SK-N-SH (cell line): ENCODE results near the gene CRK. TPM values are rescaled to one million over a fixed set of nuclear protein-coding genes. Genes with fewer than 3 reads are reported as not detected.

Source experiments
- CTCF ChIA-PET: fragments of 300-600, 350-600 bp; formaldehyde crosslinking; extraction: SDS; loops from one replicate; lab custom pipeline; 2021; lab: Yijun Ruan, JAX
- POLR2A ChIA-PET: fragments of 350-600 bp; sonication (Branson Sonifier 250); formaldehyde crosslinking; extraction: SDS; loops from one replicate; lab custom pipeline; 2020; ENCODE audit warnings: antibody characterized with exemption, inconsistent platforms; lab: Yijun Ruan, JAX
- DNase-seq: peaks from one replicate; pipeline ENCODE4 v3.0.0; 2012
- H2AFZ ChIP-seq: fragments of 200-600 bp; sonication (generic); 2 replicates; pipeline ENCODE4 v1.8.1; 2016; ENCODE audit warnings: antibody characterized with exemption, mild to moderate bottlenecking, low read depth
- H3F3A ChIP-seq: fragments of 200-600 bp; sonication (generic); replicated peaks from 2 replicates; pipeline ENCODE3; 2016; ENCODE audit warnings: antibody characterized with exemption, mild to moderate bottlenecking; ENCODE audit not compliant: insufficient read depth
- H3K27ac ChIP-seq, 2 experiments: fragments of 200-500 bp in 1 of 2; fragments of 200-600 bp in 1 of 2; sonication (Bioruptor generic) in 1 of 2; sonication (generic), shearing (Covaris generic) in 1 of 2; 2 replicates each; pipeline versions ENCODE4 v1.5.1 to v1.6.1; 2014 to 2016; ENCODE audit warnings: low read depth in 2 of 2, inconsistent platforms in 1 of 2, low read length in 1 of 2, mild to moderate bottlenecking in 1 of 2, mixed read lengths in 1 of 2
- H3K27me3 ChIP-seq: fragments of 200-600 bp; sonication (generic), shearing (Covaris generic); 2 replicates; pipeline ENCODE4 v1.6.1; 2016; ENCODE audit warnings: mixed run types; ENCODE audit not compliant: insufficient read depth
- H3K36me3 ChIP-seq, 2 experiments: fragments of 200-500 bp in 1 of 2; fragments of 200-600 bp in 1 of 2; sonication (Bioruptor generic) in 1 of 2; sonication (generic) in 1 of 2; replicated peaks in 1 of 2; 2 replicates each; pipeline versions ENCODE3 to v1.5.1; 2014 to 2016; ENCODE audit warnings: low read length in 1 of 2, mild to moderate bottlenecking in 1 of 2; ENCODE audit not compliant: insufficient read depth in 2 of 2, control insufficient read depth in 1 of 2
- H3K4me1 ChIP-seq, 2 experiments: fragments of 200-500 bp in 1 of 2; fragments of 200-600 bp in 1 of 2; sonication (Bioruptor generic) in 1 of 2; sonication (generic), shearing (Covaris generic) in 1 of 2; 2 replicates each; pipeline versions ENCODE4 v1.5.1 to v1.6.1; 2014 to 2016; ENCODE audit warnings: low read depth in 1 of 2, low read length in 1 of 2, mixed run types in 1 of 2; ENCODE audit not compliant: insufficient read depth in 2 of 2, control insufficient read depth in 1 of 2
- H3K4me2 ChIP-seq: fragments of 200-600 bp; sonication (generic), shearing (Covaris generic); 2 replicates; pipeline ENCODE4 v1.6.1; 2017; ENCODE audit warnings: mixed run types
- H3K4me3 ChIP-seq, 2 experiments: fragments of 200-500 bp in 1 of 2; fragments of 200-600 bp in 1 of 2; sonication (Bioruptor generic) in 1 of 2; sonication (generic), shearing (Covaris generic) in 1 of 2; 2 replicates each; pipeline versions ENCODE4 v1.5.1 to v1.8.1; 2014 to 2016; ENCODE audit warnings: low read depth in 2 of 2, inconsistent platforms in 1 of 2, low read length in 1 of 2, mild to moderate bottlenecking in 1 of 2, mixed read lengths in 1 of 2, moderate library complexity in 1 of 2
- H3K79me2 ChIP-seq: fragments of 200-600 bp; sonication (generic); 2 replicates; pipeline ENCODE4 v1.8.1; 2017; ENCODE audit warnings: mild to moderate bottlenecking; ENCODE audit not compliant: insufficient read depth
- H3K9ac ChIP-seq: fragments of 200-600 bp; sonication (generic); 2 replicates; pipeline ENCODE4 v1.6.1; 2017; ENCODE audit warnings: mixed run types
- H3K9me2 ChIP-seq: fragments of 200-600 bp; sonication (generic); 2 replicates; pipeline ENCODE4 v1.6.1; 2017; ENCODE audit warnings: mixed run types
- H3K9me3 ChIP-seq: fragments of 200-600 bp; sonication (generic); 2 replicates; pipeline ENCODE4 v1.6.1; 2017; ENCODE audit warnings: mixed run types, mild to moderate bottlenecking, moderate library complexity
- H4K20me1 ChIP-seq: fragments of 200-600 bp; sonication (generic); 2 replicates; pipeline ENCODE4 v1.6.1; 2017; ENCODE audit warnings: mild to moderate bottlenecking, mixed run types; ENCODE audit not compliant: insufficient read depth
- ELF1 ChIP-seq: IDR thresholded peaks from 2 replicates; pipeline ENCODE4 v1.4.0; 2012
- EP300 ChIP-seq, 2 experiments: IDR thresholded peaks; 2 replicates each; pipeline versions ENCODE4 v1.4.0 to v1.6.1; 2012; ENCODE audit warnings: borderline replicate concordance in 1 of 2, low read depth in 1 of 2, low read length in 1 of 2
- EZH2phosphoT487 ChIP-seq: fragments of 200-600 bp; sonication (generic); IDR thresholded peaks from 2 replicates; pipeline ENCODE4 v1.6.1; 2017; ENCODE audit warnings: low read depth, mixed run types, mild to moderate bottlenecking, antibody characterized with exemption, moderate library complexity, borderline replicate concordance
- FOSL2 ChIP-seq: IDR thresholded peaks from 2 replicates; pipeline ENCODE4 v1.4.0; 2012; ENCODE audit warnings: low read depth, mild to moderate bottlenecking, moderate library complexity, borderline replicate concordance
- FOXJ3 ChIP-seq: sonication (generic); formaldehyde crosslinking; IDR thresholded peaks from 2 replicates; pipeline ENCODE4 v1.5.1; 2020; ENCODE audit warnings: mild to moderate bottlenecking, missing genetic modification reagents
- FOXM1 ChIP-seq: IDR thresholded peaks from 2 replicates; pipeline ENCODE4 v1.4.0; 2012; ENCODE audit warnings: low read depth, mild to moderate bottlenecking
- JUND ChIP-seq: IDR thresholded peaks from 2 replicates; pipeline ENCODE4 v1.4.0; 2012
- NFIC ChIP-seq: IDR thresholded peaks from 2 replicates; pipeline ENCODE4 v1.4.0; 2012; ENCODE audit warnings: borderline replicate concordance
- NRF1 ChIP-seq: IDR thresholded peaks from 2 replicates; pipeline ENCODE4 v1.6.1; 2012; ENCODE audit warnings: low read depth, mild to moderate bottlenecking, low read length
- POLR2AphosphoS5 ChIP-seq: IDR thresholded peaks from 2 replicates; pipeline ENCODE4 v1.6.1; 2012; ENCODE audit warnings: low read depth, low read length
- RAD21 ChIP-seq: IDR thresholded peaks from 2 replicates; pipeline ENCODE4 v1.6.1; 2012; ENCODE audit warnings: mild to moderate bottlenecking, low read length
- RCOR1 ChIP-seq: fragments of 150-350 bp; IDR thresholded peaks from 2 replicates; pipeline ENCODE4 v1.6.1; 2017; ENCODE audit warnings: antibody characterized with exemption, low read length
- TAF1 ChIP-seq: IDR thresholded peaks from 2 replicates; pipeline ENCODE4 v1.6.1; 2012; ENCODE audit warnings: low read depth, mild to moderate bottlenecking, low read length, moderate library complexity, borderline replicate concordance
- TCF12 ChIP-seq: IDR thresholded peaks from 2 replicates; pipeline ENCODE4 v1.4.0; 2012
- TEAD4 ChIP-seq: IDR thresholded peaks from 2 replicates; pipeline ENCODE4 v1.4.0; 2012; ENCODE audit warnings: mild to moderate bottlenecking, borderline replicate concordance; ENCODE audit not compliant: insufficient read depth
- YY1 ChIP-seq: IDR thresholded peaks from 2 replicates; pipeline ENCODE4 v1.4.0; 2012; ENCODE audit warnings: low read depth, mild to moderate bottlenecking
- ZBTB33 ChIP-seq: IDR thresholded peaks from 2 replicates; pipeline ENCODE4 v1.4.0; 2012; ENCODE audit warnings: low read depth, borderline replicate concordance
- WGBS: methylation state at CpG from one replicate; pipeline ENCODE4 v1.1.6; 2017; ENCODE audit warnings: low lambda C conversion rate; 5-methylcytosine and 5-hydroxymethylcytosine counted together
- polyA plus RNA-seq, 3 experiments: library from polyadenylated mRNA; depleted of rRNA; stranded (reverse); fragments of >200 nt; gene quantifications; 2 replicates each; pipeline ENCODE4 v1.2.3, GENCODE V29; 2012
- TF ChIP-seq, protein P1 (sequence below): fragments of 150-350 bp; IDR thresholded peaks from 2 replicates; pipeline ENCODE4 v1.6.1; 2016; ENCODE audit warnings: mild to moderate bottlenecking, low read depth, low read length
- TF ChIP-seq, protein P2 (sequence below): IDR thresholded peaks from 2 replicates; pipeline ENCODE4 v1.4.0; 2012; ENCODE audit warnings: low read depth, borderline replicate concordance

CRK gene
- polyA plus RNA-seq, 1 of the 3 experiments (the other 2 are of a cell fraction), result 50.7 TPM

DNA sequence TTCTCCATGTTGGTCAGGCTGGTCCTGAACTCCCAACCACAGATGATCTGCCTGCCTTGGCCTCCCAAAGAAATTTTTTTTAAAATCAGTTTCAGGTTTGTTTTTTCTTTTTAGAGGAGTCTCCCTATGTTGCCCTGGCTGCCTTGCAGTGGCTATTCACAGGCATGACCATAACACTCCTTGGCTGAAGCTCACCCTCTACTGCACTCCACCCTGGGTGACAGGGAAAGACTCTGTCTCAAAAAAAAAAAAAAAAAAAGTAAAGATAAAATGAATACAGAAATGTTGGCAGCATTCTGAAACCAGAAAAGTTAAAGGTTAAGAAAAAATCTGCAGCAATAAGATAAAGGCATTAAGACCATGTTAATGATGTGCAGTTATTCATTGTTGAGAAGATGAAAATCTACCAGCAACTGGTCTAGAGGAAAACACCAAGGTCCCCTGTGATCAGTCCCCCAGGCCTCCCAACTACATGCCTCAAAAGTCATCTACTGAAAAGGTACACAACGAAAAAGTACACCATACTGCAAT lies 71.1 kb downstream of the CRK start (continued):
- no peak for TF ChIP-seq ZBTB33

GRCh38 chr17:1379930-1380313 lies 76.1 kb downstream of the CRK start:
- H2AFZ ChIP-seq, result no peak overlapping the region
- TF ChIP-seq TAF1 (no peak), NRF1 (no peak), NFIC (no peak), ZBTB33 (no peak), ELF1 (no peak), POLR2AphosphoS5 (no peak), RAD21 (no peak), TCF12 (no peak), YY1 (no peak), FOXM1 (no peak), JUND (no peak), FOSL2 (no peak), EP300 (IDR thresholded peaks at IDR 0.05; ENCODE audit: borderline replicate concordance in 1 of 2, low read depth in 1 of 2, low read length in 1 of 2) (no peak), FOXJ3 (CRISPR knock-in tag) (no peak), TEAD4 (no peak), EZH2phosphoT487 (no peak), RCOR1 (no peak)
- TF ChIP-seq, protein P1, sequence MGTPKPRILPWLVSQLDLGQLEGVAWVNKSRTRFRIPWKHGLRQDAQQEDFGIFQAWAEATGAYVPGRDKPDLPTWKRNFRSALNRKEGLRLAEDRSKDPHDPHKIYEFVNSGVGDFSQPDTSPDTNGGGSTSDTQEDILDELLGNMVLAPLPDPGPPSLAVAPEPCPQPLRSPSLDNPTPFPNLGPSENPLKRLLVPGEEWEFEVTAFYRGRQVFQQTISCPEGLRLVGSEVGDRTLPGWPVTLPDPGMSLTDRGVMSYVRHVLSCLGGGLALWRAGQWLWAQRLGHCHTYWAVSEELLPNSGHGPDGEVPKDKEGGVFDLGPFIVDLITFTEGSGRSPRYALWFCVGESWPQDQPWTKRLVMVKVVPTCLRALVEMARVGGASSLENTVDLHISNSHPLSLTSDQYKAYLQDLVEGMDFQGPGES, result no peak
- TF ChIP-seq, protein P2, sequence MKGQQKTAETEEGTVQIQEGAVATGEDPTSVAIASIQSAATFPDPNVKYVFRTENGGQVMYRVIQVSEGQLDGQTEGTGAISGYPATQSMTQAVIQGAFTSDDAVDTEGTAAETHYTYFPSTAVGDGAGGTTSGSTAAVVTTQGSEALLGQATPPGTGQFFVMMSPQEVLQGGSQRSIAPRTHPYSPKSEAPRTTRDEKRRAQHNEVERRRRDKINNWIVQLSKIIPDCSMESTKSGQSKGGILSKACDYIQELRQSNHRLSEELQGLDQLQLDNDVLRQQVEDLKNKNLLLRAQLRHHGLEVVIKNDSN, result no peak
- H3K9ac ChIP-seq, result no peak overlapping the region
- 90% methylated on average over 10 of the region's 10 CpGs for WGBS
- H3K36me3 ChIP-seq, result peaks cover 0 to 16% of the 10 kb centered on the region in 2 experiments
- POLR2A ChIA-PET, result no interaction called here
- H3K79me2 ChIP-seq, result peaks cover 100% of the 10 kb centered on the region
- no peaks in the 10 kb centered on the region for H3K27me3 ChIP-seq
- CTCF ChIA-PET, result interaction anchor here (0.8 to 8.4 kb wide), 7 partner anchors 8 to 135 kb away, joined by 3 to 93 read pairs (median 4); no protein-coding TSS in a partner anchor
- peaks cover 4 to 41% of the 10 kb centered on the region in 2 experiments; a peak in 2 of 4 replicates for H3K4me1 ChIP-seq
- H3K4me3 ChIP-seq, result no peak overlapping the region
- peaks cover 100% of the 10 kb centered on the region for H4K20me1 ChIP-seq
- H3K4me2 ChIP-seq, result peak overlapping the region; percentile 14; the same call in 1 of the 2 replicates
- no peaks in the 10 kb centered on the region for H3K9me2 ChIP-seq
- no peak overlapping the region for H3K27ac ChIP-seq
- no peak for DNase-seq
- H3F3A ChIP-seq, result peaks cover 28% of the 10 kb centered on the region
- no peaks in the 10 kb centered on the region for H3K9me3 ChIP-seq
